ENCODE data around the gene SLC37A2.
"Not testable (repeated sequence)": the region's sequence is repeated elsewhere in the genome, so short reads cannot be mapped to it uniquely, and the experiment has no call there.

The SLC37A2 gene

GRCh38 chr11:125062931-125063428 is at the start of gene SLC37A2:
Gene SLC37A2, plus strand, starts transcription at chr11:125063305. Its CDS starts 63 bp downstream, at chr11:125063368.
- DNase-seq: peak; percentile 55

GRCh38 chr11:125016413-125016812 is 46.7 kb upstream of the SLC37A2 start:
- DNase-seq: no peak

GRCh38 chr11:125020342-125020741 is 42.8 kb upstream of the SLC37A2 start:
- no peak for DNase-seq

GRCh38 chr11:125022551-125022950 is 40.6 kb upstream of the SLC37A2 start:
- no peak for DNase-seq

GRCh38 chr11:125025968-125026367 is 37.1 kb upstream of the SLC37A2 start:
- no peak for DNase-seq

GRCh38 chr11:125029431-125029830 is 33.7 kb upstream of the SLC37A2 start:
- DNase-seq: not testable (repeated sequence)

- DNase-seq: no peak
Observed at GRCh38 chr11:125036933-125037332, 26.2 kb upstream of the SLC37A2 start.

- DNase-seq: no peak
Observed at GRCh38 chr11:125049164-125049792, 13.8 kb upstream of the SLC37A2 start.

GRCh38 chr11:125052047-125052446 is 11.1 kb upstream of the SLC37A2 start:
- no peak for DNase-seq

- DNase-seq: no peak
Observed at GRCh38 chr11:125053167-125053566, 9.9 kb upstream of the SLC37A2 start.

GRCh38 chr11:125055107-125055715 is 7.9 kb upstream of the SLC37A2 start:
- DNase-seq: no peak

- DNase-seq: not testable (repeated sequence)
Observed at GRCh38 chr11:125056111-125056510, 7.0 kb upstream of the SLC37A2 start.

- DNase-seq: no peak
Observed at GRCh38 chr11:125056931-125057692, 6.0 kb upstream of the SLC37A2 start.

- DNase-seq: no peak
Observed at GRCh38 chr11:125057693-125058016, 5.5 kb upstream of the SLC37A2 start.

- DNase-seq: no peak
Observed at GRCh38 chr11:125061281-125061680, 1.8 kb upstream of the SLC37A2 start.

GRCh38 chr11:125062218-125062930 is 731 bp upstream of the SLC37A2 start:
- no peak for DNase-seq

GRCh38 chr11:125063429-125064043 is 431 bp downstream of the SLC37A2 start:
- DNase-seq: no peak

GRCh38 chr11:125064070-125064469 is 965 bp downstream of the SLC37A2 start:
- DNase-seq: no peak

GRCh38 chr11:125068368-125068767 is 5.3 kb downstream of the SLC37A2 start:
- DNase-seq: no peak

- DNase-seq: no peak
Observed at GRCh38 chr11:125069008-125069407, 5.9 kb downstream of the SLC37A2 start.

- DNase-seq: no peak
Observed at GRCh38 chr11:125069796-125070195, 6.7 kb downstream of the SLC37A2 start.

- DNase-seq: no peak
Observed at GRCh38 chr11:125070699-125071254, 7.7 kb downstream of the SLC37A2 start.

- no peak for DNase-seq
Observed at GRCh38 chr11:125071435-125071834, 8.3 kb downstream of the SLC37A2 start.

Data from NCI-H526 treated with DMSO at 0.1 percent for 48 hours (cell line).